ENCODE data around the gene OGDH. TPM values are rescaled to one million over a fixed set of nuclear protein-coding genes. Genes with fewer than 3 reads are reported as not detected.

Gene OGDH
- total RNA-seq, 1 donor from 2014 or later, result 157 TPM

- H3K36me3 ChIP-seq, result peaks cover 26% of the 10 kb centered on the region
- no peak overlapping the region for H3K27ac ChIP-seq
- H3K9me3 ChIP-seq, result no peaks in the 10 kb centered on the region
- no peak overlapping the region for H3K4me3 ChIP-seq
- ATAC-seq, result no peak
- no peaks in the 10 kb centered on the region for H3K4me1 ChIP-seq
- no peaks in the 10 kb centered on the region for H3K27me3 ChIP-seq
- intact Hi-C loops (cut with DNase I), result no loop called here
- TF ChIP-seq CTCF (IDR thresholded peaks at IDR 0.05), result no peak
- no peak for DNase-seq
Observed at GRCh38 chr7:44709945-44710596, 103.6 kb downstream of the OGDH start.

GRCh38 chr7:44711528-44711927 lies 105.1 kb downstream of the OGDH start:
- Histone ChIP-seq H3K9me3 (no peaks in the 10 kb centered on the region), H3K27me3 (no peaks in the 10 kb centered on the region), H3K27ac (no peak overlapping the region), H3K4me1 (no peaks in the 10 kb centered on the region), H3K4me3 (no peak overlapping the region), H3K36me3 (peaks cover 26% of the 10 kb centered on the region)
- intact Hi-C loops (cut with DNase I), result no loop called here
- ATAC-seq, result no peak
- no peak for TF ChIP-seq CTCF (IDR thresholded peaks at IDR 0.05)
- no peak for DNase-seq

- ATAC-seq (peak; percentile 71), DNase-seq (no peak)
- H3K36me3 ChIP-seq, result peaks cover 25% of the 10 kb centered on the region
- intact Hi-C loops (cut with DNase I), result no loop called here
- no peaks in the 10 kb centered on the region for H3K4me1 ChIP-seq
- no peaks in the 10 kb centered on the region for H3K9me3 ChIP-seq
- no peak overlapping the region for H3K27ac ChIP-seq
- no peak overlapping the region for H3K4me3 ChIP-seq
- no peak for TF ChIP-seq CTCF (IDR thresholded peaks at IDR 0.05)
- H3K27me3 ChIP-seq, result no peaks in the 10 kb centered on the region
Observed at GRCh38 chr7:44712012-44712411, 105.6 kb downstream of the OGDH start.

- Histone ChIP-seq H3K36me3 (peaks cover 14% of the 10 kb centered on the region), H3K27me3 (no peaks in the 10 kb centered on the region), H3K4me1 (no peaks in the 10 kb centered on the region), H3K4me3 (no peak overlapping the region), H3K27ac (no peak overlapping the region), H3K9me3 (no peaks in the 10 kb centered on the region)
- no peak for TF ChIP-seq CTCF (IDR thresholded peaks at IDR 0.05)
- DNase-seq (no peak), ATAC-seq (no peak)
- intact Hi-C loops (cut with DNase I), result no loop called here
Observed at GRCh38 chr7:44713141-44713540, 106.7 kb downstream of the OGDH start.

GRCh38 chr7:44713680-44714335 lies 107.4 kb downstream of the OGDH start:
- intact Hi-C loops (cut with DNase I), result no loop called here
- Histone ChIP-seq H3K9me3 (no peaks in the 10 kb centered on the region), H3K27me3 (no peaks in the 10 kb centered on the region), H3K36me3 (peaks cover 7% of the 10 kb centered on the region), H3K4me3 (no peak overlapping the region), H3K4me1 (no peaks in the 10 kb centered on the region), H3K27ac (no peak overlapping the region)
- ATAC-seq (no peak), DNase-seq (no peak)
- TF ChIP-seq CTCF (IDR thresholded peaks at IDR 0.05), result no peak

Measured in upper lobe of right lung (tissue), 1 donor.